GM18526 (cell line): ENCODE measurements around the gene CATSPER1.

ENCODE experiments used
- POLR2A ChIP-seq: IDR thresholded peaks from 3 replicates; pipeline ENCODE4 v1.6.1; 2011; ENCODE audit not compliant: insufficient read length; ENCODE audit errors: extremely low read depth

CATSPER1 gene

GRCh38 chr11:66026017-66026529 lies at the start of gene CATSPER1:
CATSPER1 (minus strand) TSS chr11:66026479; CDS start chr11:66026379, 100 bp downstream.
- no peak for TF ChIP-seq POLR2A

GRCh38 chr11:66075273-66075672 lies 49.0 kb upstream of the CATSPER1 start:
- no peak for TF ChIP-seq POLR2A

GRCh38 chr11:66073669-66074068 lies 47.4 kb upstream of the CATSPER1 start:
- TF ChIP-seq POLR2A, result no peak

GRCh38 chr11:66072518-66072917 lies 46.2 kb upstream of the CATSPER1 start:
- TF ChIP-seq POLR2A, result no peak

- no peak for TF ChIP-seq POLR2A
Measured at GRCh38 chr11:66072081-66072480, 45.8 kb upstream of the CATSPER1 start.

GRCh38 chr11:66071381-66071801 lies 45.1 kb upstream of the CATSPER1 start:
- TF ChIP-seq POLR2A, result no peak

- no peak for TF ChIP-seq POLR2A
Measured at GRCh38 chr11:66070604-66071380, 44.5 kb upstream of the CATSPER1 start.

- TF ChIP-seq POLR2A, result peak; percentile 61
Measured at GRCh38 chr11:66069715-66070603, 43.7 kb upstream of the CATSPER1 start, which contains the start of gene PACS1. PACS1 (plus strand) TSS chr11:66070272; CDS start chr11:66070487, 215 bp downstream.

GRCh38 chr11:66068923-66069714 lies 42.8 kb upstream of the CATSPER1 start:
- TF ChIP-seq POLR2A, result no peak

- TF ChIP-seq POLR2A, result no peak
Measured at GRCh38 chr11:66068154-66068821, 42.0 kb upstream of the CATSPER1 start.

- TF ChIP-seq POLR2A, result no peak
Measured at GRCh38 chr11:66067640-66068039, 41.4 kb upstream of the CATSPER1 start.

- no peak for TF ChIP-seq POLR2A
Measured at GRCh38 chr11:66066751-66067150, 40.5 kb upstream of the CATSPER1 start.

- TF ChIP-seq POLR2A, result no peak
Measured at GRCh38 chr11:66064571-66064970, 38.3 kb upstream of the CATSPER1 start.

- no peak for TF ChIP-seq POLR2A
Measured at GRCh38 chr11:66063900-66064299, 37.6 kb upstream of the CATSPER1 start.
